WTC11 (cell line): ENCODE results near the gene KRTAP4-6. TPM values are rescaled to one million over a fixed set of nuclear protein-coding genes. Genes with fewer than 3 reads are reported as not detected.

Experiments
- ATAC-seq: fragments of 200-7000 bp; cut with Tn5 transposase; 2 replicates; pipeline ENCODE4 v1.10.0; 2021; ENCODE audit warnings: mild to moderate bottlenecking, moderate library complexity
- CTCF ChIA-PET: fragments of 300-600 bp; sonication (Branson Sonifier 250); formaldehyde crosslinking; loops from one replicate; lab custom pipeline; 2021; ENCODE audit warnings: antibody characterized with exemption; lab: Charles Lee
- POLR2A ChIA-PET: fragments of 350-600 bp; sonication (Branson Sonifier 250); formaldehyde crosslinking; loops from one replicate; lab custom pipeline; 2021; ENCODE audit warnings: antibody characterized with exemption; lab: Charles Lee
- DNase-seq: peaks from one replicate; pipeline ENCODE4 v3.0.0; 2021; ENCODE audit warnings: low spot score
- H3K27ac Mint-ChIP-seq: 2 replicates; pipeline ENCODE4 v1.8.0; 2021; ENCODE audit warnings: mixed read lengths
- H3K27me3 Mint-ChIP-seq: 2 replicates; pipeline ENCODE4 v1.8.0; 2021; ENCODE audit warnings: low read depth, mild to moderate bottlenecking, moderate library complexity, mixed read lengths
- H3K36me3 Mint-ChIP-seq: 2 replicates; pipeline ENCODE4 v1.8.0; 2021; ENCODE audit warnings: mixed read lengths
- H3K4me1 Mint-ChIP-seq: 2 replicates; pipeline ENCODE4 v1.8.0; 2022; ENCODE audit warnings: mixed read lengths
- H3K4me3 Mint-ChIP-seq: 2 replicates; pipeline ENCODE4 v1.8.0; 2021; ENCODE audit warnings: mild to moderate bottlenecking, moderate library complexity, mixed read lengths
- H3K9me3 Mint-ChIP-seq: 2 replicates; pipeline ENCODE4 v1.8.0; 2021; ENCODE audit warnings: mixed read lengths
- AFF4 ChIP-seq: sonication (generic); formaldehyde crosslinking; IDR thresholded peaks from 2 replicates; pipeline ENCODE4 v1.8.1; 2023; ENCODE audit warnings: mild to moderate bottlenecking, missing genetic modification reagents, borderline replicate concordance
- ATF2 ChIP-seq: sonication (generic); formaldehyde crosslinking; IDR thresholded peaks from 2 replicates; pipeline ENCODE4 v1.8.1; 2022; ENCODE audit warnings: low read depth, missing genetic modification reagents, borderline replicate concordance
- CBFB ChIP-seq: sonication (generic); formaldehyde crosslinking; IDR thresholded peaks from 2 replicates; pipeline ENCODE4 v1.8.1; 2022; ENCODE audit warnings: mild to moderate bottlenecking, low read depth, missing genetic modification reagents
- CTCF ChIP-seq: fragments of 200-600 bp; IDR thresholded peaks from 2 replicates; pipeline ENCODE4 v1.8.0; 2022; ENCODE audit warnings: antibody characterized with exemption
- ELF4 ChIP-seq: sonication (generic); formaldehyde crosslinking; IDR thresholded peaks from 2 replicates; pipeline ENCODE4 v1.8.1; 2022; ENCODE audit warnings: low read depth, mild to moderate bottlenecking, moderate library complexity, missing genetic modification reagents
- ESRRA ChIP-seq: sonication (generic); formaldehyde crosslinking; IDR thresholded peaks from 2 replicates; pipeline ENCODE4 v1.8.1; 2022; ENCODE audit warnings: mild to moderate bottlenecking, missing genetic modification reagents, borderline replicate concordance
- FOXP1 ChIP-seq: sonication (generic); formaldehyde crosslinking; IDR thresholded peaks from 2 replicates; pipeline ENCODE4 v1.8.0; 2022; ENCODE audit warnings: missing genetic modification reagents, mild to moderate bottlenecking, moderate library complexity, borderline replicate concordance
- IRF1 ChIP-seq: sonication (generic); formaldehyde crosslinking; IDR thresholded peaks from 2 replicates; pipeline ENCODE4 v1.8.0; 2023; ENCODE audit warnings: missing genetic modification reagents
- NR2C2 ChIP-seq: sonication (generic); formaldehyde crosslinking; IDR thresholded peaks from 2 replicates; pipeline ENCODE4 v1.8.0; 2022; ENCODE audit warnings: mild to moderate bottlenecking, missing genetic modification reagents
- SOX15 ChIP-seq: fragments of 250-450 bp; sonication (Bioruptor Pico); IDR thresholded peaks from 2 replicates; pipeline ENCODE4 v1.9.0; 2021; ENCODE audit warnings: mild to moderate bottlenecking
- TCF7 ChIP-seq: sonication (generic); formaldehyde crosslinking; IDR thresholded peaks from 2 replicates; pipeline ENCODE4 v1.8.0; 2022; ENCODE audit warnings: mild to moderate bottlenecking, low read depth, missing genetic modification reagents, moderate library complexity
- ZBTB21 ChIP-seq: sonication (generic); formaldehyde crosslinking; IDR thresholded peaks from 2 replicates; pipeline ENCODE4 v1.8.1; 2023; ENCODE audit warnings: mild to moderate bottlenecking, missing genetic modification reagents, borderline replicate concordance
- ZNF671 ChIP-seq: fragments of 250-450 bp; sonication (Bioruptor Pico); IDR thresholded peaks from 2 replicates; pipeline ENCODE4 v1.8.0; 2021; ENCODE audit warnings: mild to moderate bottlenecking
- ZSCAN18 ChIP-seq: fragments of 250-450 bp; sonication (Bioruptor Pico); IDR thresholded peaks from 2 replicates; pipeline ENCODE4 v2.1.2; 2022; ENCODE audit warnings: mild to moderate bottlenecking, moderate library complexity
- total RNA-seq: library from RNA; stranded (reverse); gene quantifications from 3 replicates; pipeline ENCODE4 v1.2.3, GENCODE V29; 2021
- TF ChIP-seq, protein P1 (sequence below): fragments of 250-450 bp; sonication (Bioruptor Pico); IDR thresholded peaks from 2 replicates; pipeline ENCODE4 v1.9.0; 2021; ENCODE audit warnings: mild to moderate bottlenecking, borderline replicate concordance
- TF ChIP-seq, protein P2 (sequence below): sonication (generic); formaldehyde crosslinking; IDR thresholded peaks from 2 replicates; pipeline ENCODE4 v1.8.1; 2023; ENCODE audit warnings: mild to moderate bottlenecking, missing genetic modification reagents

Gene KRTAP4-6
- total RNA-seq, 1 experiment from 2014 or later: not detected

- Mint-ChIP-seq H3K36me3 (peaks cover 18% of the 10 kb centered on the region), H3K9me3 (peaks cover 32% of the 10 kb centered on the region), H3K4me1 (peaks cover 34% of the 10 kb centered on the region), H3K27me3 (no peaks in the 10 kb centered on the region), H3K4me3 (no peak within 1 kb of the TSS), H3K27ac (no peak within 1 kb of the TSS)
- ChIA-PET POLR2A (no interaction called here), CTCF (no interaction called here)
- no peak for DNase-seq
- no peak for TF ChIP-seq ZSCAN18 (CRISPR knock-in tag)
- no peak for TF ChIP-seq CTCF
- TF ChIP-seq ESRRA (CRISPR knock-in tag): no peak
- no peak for TF ChIP-seq ZBTB21 (CRISPR knock-in tag)
- no peak for TF ChIP-seq ELF4
- no peak for TF ChIP-seq ZNF671 (CRISPR knock-in tag)
- TF ChIP-seq SOX15: no peak
- ATAC-seq: no peak
Measured at GRCh38 chr17:41098042-41098441, 42.3 kb downstream of the KRTAP4-6 start, which contains the start of gene KRTAP4-8. KRTAP4-8 (minus strand) TSS chr17:41098142; CDS start chr17:41098084, 58 bp downstream.

DNA sequence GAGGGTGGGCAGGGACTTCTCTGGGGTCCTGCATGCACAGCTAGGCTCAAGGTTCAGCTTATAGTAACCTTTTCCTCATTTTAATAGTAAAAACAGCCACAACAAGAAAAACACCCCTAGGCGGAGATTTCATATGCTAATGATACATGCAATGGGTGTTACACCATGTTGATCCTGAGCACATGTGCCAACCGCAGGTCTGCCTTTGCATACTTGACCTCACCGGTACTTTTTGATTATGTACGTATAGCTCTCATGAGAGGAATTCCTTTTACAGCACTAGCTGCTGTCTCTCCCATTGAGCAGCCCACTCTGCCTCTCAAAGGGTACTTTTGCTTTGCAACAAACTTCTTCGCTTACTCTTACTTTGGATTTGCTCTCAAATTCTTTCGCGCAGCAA lies 44.3 kb downstream of the KRTAP4-6 start:
- POLR2A ChIA-PET: no interaction called here
- H3K9me3 Mint-ChIP-seq: peaks cover 43% of the 10 kb centered on the region
- H3K36me3 Mint-ChIP-seq: peaks cover 32% of the 10 kb centered on the region
- TF ChIP-seq NR2C2 (CRISPR knock-in tag) (no peak), IRF1 (CRISPR knock-in tag) (no peak), AFF4 (no peak), CBFB (CRISPR knock-in tag) (no peak), TCF7 (no peak), ELF4 (no peak), FOXP1 (CRISPR knock-in tag) (no peak), ATF2 (CRISPR knock-in tag) (no peak)
- TF ChIP-seq, protein P1, sequence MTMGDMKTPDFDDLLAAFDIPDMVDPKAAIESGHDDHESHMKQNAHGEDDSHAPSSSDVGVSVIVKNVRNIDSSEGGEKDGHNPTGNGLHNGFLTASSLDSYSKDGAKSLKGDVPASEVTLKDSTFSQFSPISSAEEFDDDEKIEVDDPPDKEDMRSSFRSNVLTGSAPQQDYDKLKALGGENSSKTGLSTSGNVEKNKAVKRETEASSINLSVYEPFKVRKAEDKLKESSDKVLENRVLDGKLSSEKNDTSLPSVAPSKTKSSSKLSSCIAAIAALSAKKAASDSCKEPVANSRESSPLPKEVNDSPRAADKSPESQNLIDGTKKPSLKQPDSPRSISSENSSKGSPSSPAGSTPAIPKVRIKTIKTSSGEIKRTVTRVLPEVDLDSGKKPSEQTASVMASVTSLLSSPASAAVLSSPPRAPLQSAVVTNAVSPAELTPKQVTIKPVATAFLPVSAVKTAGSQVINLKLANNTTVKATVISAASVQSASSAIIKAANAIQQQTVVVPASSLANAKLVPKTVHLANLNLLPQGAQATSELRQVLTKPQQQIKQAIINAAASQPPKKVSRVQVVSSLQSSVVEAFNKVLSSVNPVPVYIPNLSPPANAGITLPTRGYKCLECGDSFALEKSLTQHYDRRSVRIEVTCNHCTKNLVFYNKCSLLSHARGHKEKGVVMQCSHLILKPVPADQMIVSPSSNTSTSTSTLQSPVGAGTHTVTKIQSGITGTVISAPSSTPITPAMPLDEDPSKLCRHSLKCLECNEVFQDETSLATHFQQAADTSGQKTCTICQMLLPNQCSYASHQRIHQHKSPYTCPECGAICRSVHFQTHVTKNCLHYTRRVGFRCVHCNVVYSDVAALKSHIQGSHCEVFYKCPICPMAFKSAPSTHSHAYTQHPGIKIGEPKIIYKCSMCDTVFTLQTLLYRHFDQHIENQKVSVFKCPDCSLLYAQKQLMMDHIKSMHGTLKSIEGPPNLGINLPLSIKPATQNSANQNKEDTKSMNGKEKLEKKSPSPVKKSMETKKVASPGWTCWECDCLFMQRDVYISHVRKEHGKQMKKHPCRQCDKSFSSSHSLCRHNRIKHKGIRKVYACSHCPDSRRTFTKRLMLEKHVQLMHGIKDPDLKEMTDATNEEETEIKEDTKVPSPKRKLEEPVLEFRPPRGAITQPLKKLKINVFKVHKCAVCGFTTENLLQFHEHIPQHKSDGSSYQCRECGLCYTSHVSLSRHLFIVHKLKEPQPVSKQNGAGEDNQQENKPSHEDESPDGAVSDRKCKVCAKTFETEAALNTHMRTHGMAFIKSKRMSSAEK (CRISPR knock-in tag): no peak
- TF ChIP-seq, protein P2, sequence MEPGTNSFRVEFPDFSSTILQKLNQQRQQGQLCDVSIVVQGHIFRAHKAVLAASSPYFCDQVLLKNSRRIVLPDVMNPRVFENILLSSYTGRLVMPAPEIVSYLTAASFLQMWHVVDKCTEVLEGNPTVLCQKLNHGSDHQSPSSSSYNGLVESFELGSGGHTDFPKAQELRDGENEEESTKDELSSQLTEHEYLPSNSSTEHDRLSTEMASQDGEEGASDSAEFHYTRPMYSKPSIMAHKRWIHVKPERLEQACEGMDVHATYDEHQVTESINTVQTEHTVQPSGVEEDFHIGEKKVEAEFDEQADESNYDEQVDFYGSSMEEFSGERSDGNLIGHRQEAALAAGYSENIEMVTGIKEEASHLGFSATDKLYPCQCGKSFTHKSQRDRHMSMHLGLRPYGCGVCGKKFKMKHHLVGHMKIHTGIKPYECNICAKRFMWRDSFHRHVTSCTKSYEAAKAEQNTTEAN (CRISPR knock-in tag): no peak
- H3K4me3 Mint-ChIP-seq: no peak overlapping the region
- peaks cover 25% of the 10 kb centered on the region for H3K4me1 Mint-ChIP-seq
- DNase-seq: no peak
- no peak overlapping the region for H3K27ac Mint-ChIP-seq
- ATAC-seq: no peak
- CTCF ChIA-PET: interaction anchor here (0.8 kb wide), 1 partner anchor 553 kb away, joined by 5 read pairs; no protein-coding TSS in a partner anchor
- H3K27me3 Mint-ChIP-seq: no peaks in the 10 kb centered on the region
